Fibroblast of lung (primary cell): Measurements from ENCODE around the gene RUNX2.

Experiments
- CTCF ChIP-seq, 2 donors: IDR thresholded peaks in 1 of 2; conservative IDR thresholded peaks in 1 of 2; 1 replicate in 1 of 2; 2 replicates in 1 of 2; pipeline ENCODE4 v1.5.1; 2011 to 2012; ENCODE audit warnings: low read length in 2 of 2, control low read depth in 1 of 2, inconsistent platforms in 1 of 2, low read depth in 1 of 2, mild to moderate bottlenecking in 1 of 2
- EZH2 ChIP-seq: IDR thresholded peaks from 2 replicates; pipeline ENCODE4 v1.5.1; 2012; ENCODE audit warnings: low read length, control low read depth, mild to moderate bottlenecking; ENCODE audit errors: missing control alignments

- TF ChIP-seq CTCF (conservative IDR thresholded peaks at IDR 0.05 in 1 of 2, IDR thresholded peaks at IDR 0.05 in 1 of 2; ENCODE audit: low read depth in 1 of 2, low read length in 2 of 2) (no peak), EZH2 (no peak)
Observed at GRCh38 chr6:45624228-45624627, 296.1 kb downstream of the RUNX2 start.
